ENCODE results near the gene UVSSA.
"Not testable (repeated sequence)": the region's sequence is repeated elsewhere in the genome, so short reads cannot be mapped to it uniquely, and the experiment has no call there.

The UVSSA gene

DNA sequence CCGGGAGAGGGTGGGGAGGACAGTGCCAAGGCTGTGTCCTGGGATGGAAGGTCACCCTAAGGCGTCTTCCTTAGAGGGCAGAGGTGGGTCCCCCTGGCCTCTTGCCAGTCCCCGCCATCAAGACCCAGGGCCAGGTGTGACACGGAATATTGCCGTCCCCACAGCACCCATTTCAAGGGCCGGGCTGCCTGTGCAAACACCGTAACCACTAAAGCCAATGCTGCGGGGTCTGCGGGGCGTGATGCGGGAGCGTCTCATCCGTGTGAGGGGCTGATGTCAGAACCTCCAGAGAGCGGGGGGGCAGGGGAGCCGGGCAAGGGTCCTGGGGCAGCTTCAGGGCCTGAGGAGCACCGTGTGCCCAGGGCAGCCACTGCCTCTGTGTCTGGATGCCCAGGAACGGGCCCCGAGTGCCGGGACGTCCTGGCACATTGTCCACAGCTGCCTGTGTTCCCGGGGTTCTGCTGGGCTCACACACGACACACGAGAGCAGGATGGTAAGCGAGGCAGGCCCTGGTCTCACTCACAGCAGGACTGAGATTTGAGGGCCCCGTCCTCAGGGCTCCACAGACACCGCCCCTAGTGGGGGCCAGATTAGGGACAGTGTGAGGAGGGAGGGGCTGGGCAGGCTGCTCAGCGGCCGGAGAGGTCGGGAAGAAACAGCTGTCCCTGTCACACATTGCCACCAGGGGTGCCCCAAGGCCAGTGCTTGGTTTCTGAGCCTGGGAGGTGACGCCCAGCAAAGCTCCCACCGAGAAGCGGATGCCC, 30.0 kb downstream of the UVSSA start:
- no peak for DNase-seq (ENCODE audit: low read depth in 2 of 2)

DNA sequence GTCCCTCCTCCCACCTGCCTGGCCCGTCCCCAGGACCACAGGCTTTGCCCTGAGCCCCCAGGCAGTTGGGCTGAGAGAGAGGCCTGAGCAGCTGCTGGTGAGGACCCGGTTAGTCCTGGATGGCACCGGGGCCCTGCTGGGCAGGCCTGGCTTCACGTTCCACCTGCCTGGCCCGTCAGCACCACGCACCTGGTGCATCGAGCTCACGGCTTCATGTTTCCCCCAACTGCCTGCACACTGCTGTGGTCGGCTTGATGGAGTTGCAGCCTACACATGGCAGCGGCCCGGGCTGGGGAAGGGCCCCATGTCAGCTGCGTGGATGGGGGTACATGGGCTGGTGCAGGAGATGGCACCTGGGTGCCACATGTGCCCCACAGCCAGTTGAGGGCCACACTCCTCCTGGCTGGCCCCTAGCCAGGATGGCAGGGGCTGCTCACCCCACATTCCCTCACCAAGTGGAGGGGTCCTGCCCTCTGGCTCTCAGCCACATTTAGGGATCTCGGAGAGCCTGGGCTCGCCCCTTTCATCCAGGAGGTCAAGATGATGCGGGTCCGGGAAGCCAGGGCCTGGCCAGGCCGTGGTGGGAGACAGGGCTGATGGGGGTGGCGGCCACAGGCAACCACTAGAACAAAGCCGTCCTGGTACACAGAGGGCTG, 30.7 kb downstream of the UVSSA start:
- DNase-seq (ENCODE audit: low read depth in 2 of 2) = no peak

DNA sequence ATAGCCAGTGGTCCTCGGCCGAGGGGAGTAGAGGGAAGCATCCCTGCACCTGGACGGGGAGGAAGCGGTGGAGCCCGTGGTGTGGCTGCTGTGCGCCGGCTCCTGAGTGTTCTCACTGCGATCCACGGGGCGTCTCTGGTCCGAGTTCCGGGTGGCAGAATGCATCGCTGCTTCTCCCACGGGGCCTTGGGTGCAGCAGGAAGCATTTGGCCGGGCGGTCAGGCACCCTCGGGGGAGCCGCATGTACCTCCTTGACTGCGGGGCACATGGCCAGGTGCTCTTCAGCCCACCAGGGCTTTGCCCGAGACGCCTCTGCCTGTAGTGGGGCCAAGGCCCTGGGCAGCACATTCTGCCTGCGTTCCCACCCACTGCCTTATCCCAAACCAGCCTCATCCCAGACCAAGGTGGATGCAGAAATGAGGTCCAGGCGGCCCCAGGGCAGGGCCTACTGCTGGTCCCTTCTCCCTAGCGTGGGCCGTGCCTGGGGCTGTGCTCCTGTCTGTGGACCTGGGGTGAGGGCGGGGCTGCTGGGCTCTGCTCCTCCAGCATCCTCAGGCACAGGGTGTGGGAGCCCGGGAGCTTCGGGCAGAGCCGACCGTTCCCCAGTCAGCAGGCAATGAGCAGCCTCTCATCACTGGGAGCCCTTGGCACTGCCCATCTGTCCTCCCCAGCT, 31.7 kb downstream of the UVSSA start:
- DNase-seq (ENCODE audit: low read depth in 2 of 2) = no peak

DNA sequence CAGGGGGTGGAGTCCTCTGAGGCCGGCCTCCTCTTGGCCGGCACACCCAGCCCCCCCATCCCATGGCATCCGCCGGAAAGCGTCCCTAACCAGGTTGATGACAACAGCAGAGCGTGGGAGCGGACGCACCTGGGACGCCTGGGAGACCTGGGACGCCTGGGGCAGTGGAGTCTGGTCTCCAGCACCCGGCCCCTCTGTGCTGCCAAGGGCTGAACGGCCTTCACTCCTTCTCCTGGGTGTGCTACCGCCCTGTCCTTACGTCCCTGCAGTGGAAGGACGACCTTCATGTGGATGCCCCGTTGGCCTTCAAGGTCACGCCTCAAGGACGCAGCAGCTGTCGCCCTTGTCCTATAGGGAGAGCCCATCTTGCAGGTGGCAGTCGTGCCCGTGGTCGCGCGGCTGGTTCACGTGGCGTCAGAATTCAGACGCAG, 32.4 kb downstream of the UVSSA start:
- no peak for DNase-seq (ENCODE audit: low read depth in 2 of 2)

DNA sequence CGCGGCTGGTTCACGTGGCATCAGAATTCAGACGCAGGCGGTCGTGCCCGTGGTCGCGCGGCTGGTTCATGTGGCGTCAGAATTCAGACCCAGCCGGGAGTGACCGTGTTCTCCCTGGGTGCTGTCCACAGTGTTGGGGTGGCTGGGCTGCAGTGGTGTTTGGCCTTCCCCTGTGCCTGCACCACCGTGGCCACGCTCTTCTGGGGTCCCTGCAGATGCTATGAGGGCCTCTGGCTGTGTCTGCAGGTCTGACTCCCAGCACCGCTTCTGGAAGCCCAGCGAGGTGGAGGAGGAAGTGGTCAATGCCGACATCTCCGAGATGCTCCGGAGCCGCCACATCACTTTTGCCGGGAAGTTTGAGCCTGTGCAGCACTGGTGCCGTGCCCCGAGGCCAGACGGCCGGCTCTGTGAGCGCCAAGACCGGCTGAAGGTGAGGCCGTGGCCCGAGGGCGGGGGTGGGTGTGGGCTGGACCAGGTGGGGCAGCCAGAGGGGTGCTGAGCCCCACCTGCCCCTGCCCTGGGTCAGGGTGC, 32.9 kb downstream of the UVSSA start:
- no peak for DNase-seq (ENCODE audit: low read depth in 2 of 2)

DNA sequence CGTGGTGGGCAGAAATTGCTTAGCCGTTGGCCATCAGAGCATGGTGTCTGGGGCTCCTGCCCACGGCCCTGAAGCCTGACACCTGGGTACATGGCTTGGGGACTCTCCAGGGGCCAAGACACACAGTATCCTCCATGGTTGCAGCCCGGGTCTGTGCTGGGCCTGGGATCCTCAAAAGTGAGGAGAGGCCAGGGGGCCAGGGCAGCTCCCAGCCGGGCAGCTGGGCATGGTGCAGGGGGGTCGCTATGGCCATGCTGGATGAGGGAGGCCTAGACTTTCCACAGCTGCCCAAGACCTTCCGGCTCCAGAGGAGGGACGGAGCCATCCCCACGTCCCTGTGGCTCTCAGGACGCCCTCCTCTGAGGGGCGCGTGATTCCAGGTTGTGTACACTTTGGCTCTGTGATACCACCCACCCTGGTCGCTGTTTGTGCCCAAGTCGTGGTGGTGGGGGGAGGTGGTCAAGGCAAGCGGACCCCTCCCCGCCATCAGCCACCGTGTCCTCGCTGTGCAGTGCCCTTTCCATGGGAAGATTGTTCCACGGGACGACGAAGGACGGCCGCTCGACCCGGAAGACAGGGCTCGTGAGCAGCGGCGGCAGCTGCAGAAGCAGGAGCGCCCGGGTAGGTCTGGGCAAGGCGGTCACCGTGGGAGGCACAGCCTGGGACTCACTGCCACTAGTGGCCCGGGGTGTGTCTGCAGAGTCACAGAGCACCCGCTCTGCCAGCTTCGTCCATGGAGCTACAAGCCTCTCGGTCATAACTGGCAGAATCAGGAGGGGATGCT, 33.6 kb downstream of the UVSSA start:
- DNase-seq (ENCODE audit: low read depth in 2 of 2) = no peak

DNA sequence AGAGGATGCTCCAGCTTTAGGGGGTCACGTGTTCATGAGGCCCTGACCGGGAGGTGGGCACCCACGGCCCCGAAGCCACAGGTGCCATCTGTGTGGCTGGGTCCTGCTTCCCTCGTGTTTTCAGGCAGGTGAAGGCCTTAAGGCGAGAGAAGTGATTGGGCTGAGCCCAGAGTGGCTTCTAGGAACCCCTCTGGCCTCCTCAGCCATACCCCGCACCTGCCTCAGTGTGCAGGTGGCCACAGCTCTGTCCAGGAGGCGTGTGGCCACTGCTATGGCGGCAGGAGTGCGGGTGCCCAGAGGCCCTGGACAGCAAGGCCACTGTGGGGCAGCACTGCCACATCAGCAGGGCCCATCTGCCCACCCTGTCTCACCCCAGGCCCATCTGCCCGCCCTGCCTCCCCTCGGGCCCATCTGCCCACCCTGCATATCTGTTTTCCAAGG, 34.2 kb downstream of the UVSSA start:
- DNase-seq (ENCODE audit: low read depth in 2 of 2) = no peak

DNA sequence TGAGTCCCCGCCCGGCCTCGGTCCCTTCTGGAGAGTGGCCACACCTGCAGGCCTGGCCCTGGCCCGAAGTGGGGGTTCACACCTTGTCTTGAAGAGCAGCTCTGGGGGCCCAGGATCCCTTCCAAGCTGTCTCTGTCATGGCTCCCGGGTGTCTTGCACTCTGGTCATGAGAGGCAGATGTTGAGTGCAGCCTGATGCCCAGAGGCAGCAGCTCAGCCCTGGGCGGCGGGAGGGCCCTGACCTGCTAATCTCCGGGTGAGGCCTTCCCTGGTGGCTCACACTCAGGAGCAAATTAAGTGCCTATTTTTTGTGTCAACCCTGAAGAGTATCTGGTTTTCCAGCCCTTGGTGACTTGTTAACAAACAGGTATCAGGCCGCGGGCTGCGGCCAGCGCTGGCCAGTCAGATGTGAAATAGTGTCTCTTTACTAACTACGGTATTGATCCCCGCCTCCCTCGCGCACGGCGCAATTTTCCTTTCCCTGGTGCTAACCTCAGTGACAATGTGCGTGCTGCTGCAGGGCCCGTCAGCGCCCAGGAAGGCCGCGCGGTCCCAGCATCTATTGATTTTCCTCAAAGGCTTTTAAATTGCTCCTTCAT, 35.0 kb downstream of the UVSSA start:
- no peak for DNase-seq (ENCODE audit: low read depth in 2 of 2)

DNA sequence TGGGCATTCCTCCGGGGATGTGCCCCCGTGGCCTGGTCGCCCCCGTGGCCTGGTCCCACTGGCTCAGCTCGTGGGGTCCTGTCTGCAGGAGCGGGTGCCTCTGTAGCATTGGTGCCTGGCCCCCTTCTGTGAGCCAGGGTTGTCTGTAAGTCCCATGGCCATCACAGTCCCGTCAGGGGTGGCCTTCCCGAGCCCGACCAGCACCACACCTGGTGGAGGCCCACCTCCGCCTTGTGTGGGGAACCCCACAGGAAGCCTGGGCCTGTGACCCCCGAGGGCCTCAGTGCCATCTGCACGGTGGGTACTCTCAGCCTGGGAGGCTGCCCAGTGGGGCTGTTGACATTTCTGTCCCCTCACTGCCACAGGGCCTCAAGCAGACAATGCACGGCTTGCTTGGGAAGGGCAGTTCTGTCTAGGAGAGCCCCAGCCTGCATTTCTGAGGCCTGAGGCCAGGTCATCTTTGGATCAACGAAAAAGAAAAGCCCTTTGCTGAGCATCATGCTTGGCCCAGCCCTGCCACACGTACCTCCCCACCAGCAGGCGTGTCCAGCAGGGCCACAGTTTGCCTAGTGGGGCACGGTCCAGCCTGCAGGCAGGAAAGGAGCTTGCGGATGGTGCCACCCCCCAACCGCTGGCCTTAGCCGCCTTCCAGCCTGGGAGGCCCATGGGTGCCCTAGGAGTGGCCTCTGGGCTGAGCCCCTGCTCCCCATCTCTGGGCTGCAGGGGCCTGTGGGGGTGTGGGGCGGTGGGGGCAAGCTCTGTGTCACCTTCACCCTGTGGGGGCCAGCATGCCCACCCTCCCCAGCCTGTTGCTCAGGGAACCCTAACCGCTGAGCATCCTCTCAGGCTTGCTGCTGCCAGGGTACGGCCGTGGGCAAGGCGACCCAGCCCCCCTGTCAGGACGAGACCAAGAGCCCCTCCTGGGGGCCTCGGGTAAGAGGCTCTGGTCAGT, 36.0 kb downstream of the UVSSA start:
- DNase-seq (ENCODE audit: low read depth in 2 of 2) = no peak

DNA sequence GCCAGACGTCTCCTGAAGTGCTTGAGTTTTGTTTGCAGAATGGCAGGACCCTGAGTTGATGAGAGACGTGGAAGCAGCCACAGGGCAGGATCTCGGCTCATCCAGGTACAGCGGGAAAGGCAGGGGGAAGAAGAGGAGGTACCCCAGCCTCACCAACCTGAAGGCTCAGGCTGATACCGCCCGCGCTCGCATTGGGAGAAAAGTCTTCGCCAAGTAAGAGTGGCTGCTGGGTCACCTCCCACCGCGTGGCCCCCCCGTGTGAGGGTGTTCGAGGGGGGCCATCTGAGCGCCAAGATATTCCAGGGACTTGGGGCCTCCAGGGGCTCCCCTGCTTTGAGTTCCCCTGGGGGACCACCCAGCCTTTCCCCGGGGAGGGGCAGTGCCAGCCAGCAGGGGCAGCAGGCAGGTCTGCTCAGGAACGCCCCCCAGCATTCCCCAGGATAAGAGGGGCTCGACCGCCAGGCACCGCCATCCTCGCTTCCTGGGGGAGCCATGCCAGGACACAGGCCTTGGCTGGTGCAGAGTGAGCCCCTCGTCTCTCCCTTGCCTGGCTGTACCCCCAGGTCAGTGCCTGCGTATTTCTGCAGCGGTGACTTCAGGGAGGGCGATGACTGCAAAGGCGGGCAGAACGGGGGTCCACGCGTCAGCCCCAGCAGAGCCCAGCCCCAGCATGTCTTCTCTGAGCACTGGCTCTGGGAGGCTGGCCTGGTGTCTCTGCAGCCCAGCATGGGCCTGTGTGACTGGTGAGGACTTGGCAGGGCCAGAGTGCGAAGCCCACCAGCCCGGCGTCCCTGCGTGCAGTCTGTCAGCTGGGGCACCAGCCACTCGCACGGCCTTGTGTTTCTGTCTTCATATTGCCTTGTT, 37.0 kb downstream of the UVSSA start:
- no peak for DNase-seq (ENCODE audit: low read depth in 2 of 2)

DNA sequence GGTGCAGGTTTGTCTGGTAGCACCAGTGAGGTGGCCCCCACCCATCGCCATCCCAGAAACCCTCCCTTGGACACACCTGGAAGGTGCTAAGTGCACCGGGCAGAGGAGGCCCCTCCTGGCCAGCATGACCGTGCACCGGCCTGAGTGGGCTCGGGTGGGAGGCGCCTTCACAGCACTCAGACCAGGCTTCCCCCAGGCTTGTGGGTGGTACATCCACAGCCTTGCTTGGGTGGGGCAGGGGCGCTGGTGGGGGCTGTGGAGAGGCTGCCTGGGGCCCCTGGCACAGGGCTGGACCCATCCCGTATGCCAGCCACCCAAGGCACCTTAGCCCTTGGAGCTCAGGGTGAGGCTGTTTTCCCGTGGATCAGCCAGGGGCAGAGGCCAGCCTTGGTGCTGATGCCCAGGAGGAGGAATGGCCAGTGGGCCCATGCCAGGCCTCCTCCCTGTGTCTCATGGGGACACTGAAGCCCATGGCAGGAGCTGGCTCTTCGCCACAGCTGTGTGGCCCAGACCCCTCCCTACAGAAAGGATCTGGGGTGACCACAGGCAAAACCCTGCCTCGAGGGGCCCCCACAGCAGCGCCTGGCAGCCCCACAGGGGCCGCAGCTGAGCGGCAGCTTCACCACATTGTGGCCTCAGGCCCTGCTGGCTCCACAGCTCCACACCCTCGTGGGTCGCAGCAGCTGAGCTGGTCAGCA, 37.8 kb downstream of the UVSSA start:
- no peak for DNase-seq (ENCODE audit: low read depth in 2 of 2)

DNA sequence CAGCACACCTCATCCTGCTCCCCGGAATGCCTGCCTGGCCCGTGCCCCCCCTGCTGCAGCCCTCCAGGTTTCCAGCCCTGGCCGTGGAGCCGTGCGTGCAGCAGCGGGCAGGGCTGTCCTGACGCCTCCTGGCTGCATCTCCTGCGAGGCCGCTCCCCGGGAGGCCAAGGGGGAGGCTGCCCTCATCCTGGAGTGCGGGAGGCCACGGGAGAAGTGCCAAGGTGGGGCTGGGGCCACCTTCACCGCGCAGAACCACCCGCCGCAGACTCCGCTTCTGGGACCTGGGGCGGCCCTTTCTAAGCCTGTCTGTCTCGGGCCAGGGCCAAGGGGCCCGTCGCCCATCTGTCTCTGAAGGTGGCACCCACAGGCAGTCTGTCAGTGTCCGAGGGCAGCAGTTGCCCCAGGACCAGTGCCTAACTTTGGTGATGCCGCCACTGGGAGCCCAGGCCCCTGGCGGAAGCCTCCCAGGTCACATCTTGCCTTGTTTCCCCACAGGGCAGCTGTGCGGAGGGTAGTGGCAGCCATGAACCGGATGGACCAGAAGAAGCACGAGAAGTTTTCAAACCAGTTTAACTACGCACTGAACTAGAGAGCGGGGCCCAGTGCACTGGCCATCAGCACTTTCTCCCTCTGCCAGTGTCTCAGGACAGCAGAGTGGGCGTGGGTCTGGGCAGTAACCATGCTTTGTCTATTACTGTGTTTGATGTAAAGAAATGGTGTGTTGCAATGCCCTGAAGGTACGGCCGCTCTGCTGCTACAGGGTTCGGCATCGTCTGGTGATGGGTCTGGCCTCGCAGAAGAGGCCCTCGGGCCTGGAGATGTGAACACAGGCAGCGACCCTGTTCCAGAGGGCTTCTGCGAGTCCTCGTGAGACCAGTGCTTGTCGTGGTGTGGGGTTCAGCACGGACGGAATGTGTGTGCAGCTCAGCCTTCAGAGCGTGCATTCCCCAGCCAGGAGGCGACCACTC, 38.6 kb downstream of the UVSSA start:
- no peak for DNase-seq (ENCODE audit: low read depth in 2 of 2)

DNA sequence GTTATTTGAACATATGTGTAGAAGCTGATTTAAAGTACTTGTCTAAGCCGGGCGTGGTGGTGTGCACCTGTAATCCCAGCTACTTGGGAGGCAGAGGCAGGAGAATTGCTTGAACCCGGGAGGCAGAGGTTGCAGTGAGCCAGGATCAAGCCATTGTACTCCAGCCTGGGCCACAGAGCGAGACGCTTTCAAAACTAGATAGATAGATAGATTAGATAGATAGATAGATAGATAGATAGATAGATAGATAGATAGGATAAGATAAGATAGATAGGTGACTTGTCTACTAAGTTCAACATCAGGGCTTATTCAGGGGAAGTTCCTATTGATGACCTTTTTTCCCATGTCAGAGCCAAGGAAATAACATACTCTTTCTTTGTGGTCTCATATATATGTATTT, 46.4 kb downstream of the UVSSA start:
- not testable (repeated sequence) for DNase-seq (ENCODE audit: low read depth in 2 of 2)

DNA sequence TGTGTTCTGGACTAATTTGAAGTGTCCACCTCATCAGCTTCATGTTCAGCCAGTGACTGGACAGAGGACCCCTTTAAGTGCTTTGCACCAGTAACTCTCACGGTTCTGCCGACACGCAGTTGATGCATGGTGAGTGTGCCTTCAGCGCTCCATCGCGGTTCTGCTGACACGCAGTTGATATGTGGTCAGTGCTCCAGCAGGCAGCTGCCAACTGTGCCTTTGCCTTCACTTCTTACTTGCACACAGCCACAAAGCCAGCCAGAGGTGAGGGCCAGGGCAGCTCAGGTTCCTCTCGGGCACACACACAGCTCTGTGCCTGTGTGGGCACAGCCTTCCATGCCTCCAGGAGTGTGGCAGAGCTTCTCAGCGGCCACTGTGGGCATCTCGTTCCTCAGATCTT, 46.9 kb downstream of the UVSSA start:
- DNase-seq (ENCODE audit: low read depth in 2 of 2) = no peak

DNA sequence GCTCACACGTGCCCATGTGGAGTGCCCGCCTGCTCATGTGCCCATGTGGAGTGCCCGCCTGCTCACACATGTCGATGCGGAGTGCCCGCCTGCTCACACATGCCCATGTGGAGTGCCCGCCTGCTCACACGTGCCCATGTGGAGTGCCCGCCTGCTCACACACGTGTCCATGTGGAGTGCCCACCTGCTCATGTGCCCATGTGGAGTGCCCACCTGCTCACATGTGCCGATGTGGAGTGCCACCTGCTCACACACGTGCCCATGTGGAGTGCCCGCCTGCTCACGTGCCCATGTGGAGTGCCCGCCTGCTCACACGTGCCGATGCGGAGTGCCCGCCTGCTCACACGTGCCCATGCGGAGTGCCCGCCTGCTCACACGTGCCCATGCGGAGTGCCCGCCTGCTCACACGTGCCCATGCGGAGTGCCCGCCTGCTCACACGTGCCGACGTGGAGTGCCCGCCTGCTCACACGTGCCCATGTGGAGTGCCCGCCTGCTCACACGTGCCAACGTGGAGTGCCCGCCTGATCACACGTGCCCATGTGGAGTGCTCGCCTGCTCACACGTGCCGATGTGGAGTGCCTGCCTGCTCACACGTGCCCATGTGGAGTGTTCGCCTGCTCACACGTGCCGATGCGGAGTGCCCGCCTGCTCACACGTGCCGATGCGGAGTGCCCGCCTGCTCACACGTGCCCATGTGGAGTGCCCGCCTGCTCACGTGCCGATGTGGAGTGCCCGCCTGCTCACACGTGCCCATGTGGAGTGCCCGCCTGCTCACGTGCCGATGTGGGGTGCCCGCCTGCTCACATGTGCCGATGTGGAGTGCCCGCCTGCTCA, 47.8 kb downstream of the UVSSA start:
- not testable (repeated sequence) for DNase-seq (ENCODE audit: low read depth in 2 of 2)

DNA sequence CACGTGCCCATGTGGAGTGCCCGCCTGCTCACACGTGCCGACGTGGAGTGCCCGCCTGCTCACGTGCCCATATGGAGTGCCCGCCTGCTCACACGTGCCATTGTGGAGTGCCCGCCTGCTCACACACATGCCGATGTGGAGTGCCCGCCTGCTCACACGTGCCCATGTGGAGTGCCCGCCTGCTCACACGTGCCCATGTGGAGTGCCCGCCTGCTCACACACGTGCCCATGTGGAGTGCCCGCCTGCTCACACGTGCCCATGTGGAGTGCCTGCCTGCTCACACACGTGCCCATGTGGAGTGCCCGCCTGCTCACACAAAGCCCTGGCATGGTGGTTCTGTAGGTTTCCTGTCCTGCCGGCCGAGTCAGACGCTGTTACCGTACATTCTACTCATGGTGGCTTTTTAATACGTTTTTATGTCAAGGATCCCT, 48.4 kb downstream of the UVSSA start:
- DNase-seq (ENCODE audit: low read depth in 2 of 2) = not testable (repeated sequence)
